Measurements from ENCODE around the gene TTC21A. TPM values are rescaled to one million over a fixed set of nuclear protein-coding genes. Genes with fewer than 3 reads are reported as not detected.

The TTC21A gene
- total RNA-seq, 2 experiments from 2014 or later: 1.7 to 1.8 TPM

DNA sequence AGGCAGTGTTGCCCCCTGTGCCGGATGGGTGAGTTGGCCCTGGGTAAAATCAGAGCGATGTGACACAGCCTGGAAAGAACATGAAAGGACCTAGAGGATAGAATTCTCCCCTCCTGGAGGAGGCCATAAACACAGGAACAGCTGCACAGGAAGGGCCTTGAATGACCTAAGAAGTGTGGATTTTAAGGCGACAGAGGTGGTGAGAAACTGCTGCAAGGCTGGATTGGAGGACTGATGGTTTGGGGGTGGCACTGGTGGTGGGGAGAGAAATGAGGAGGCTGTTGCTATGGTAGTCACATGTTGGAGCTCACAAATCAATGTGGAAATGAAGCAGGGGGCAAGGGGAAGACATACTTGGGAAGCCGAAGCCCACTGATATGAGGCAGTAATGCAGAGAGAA is 71.1 kb downstream of the TTC21A start:
- Mint-ChIP-seq H3K4me1 (ENCODE audit: low read depth) (peaks cover 51% of the 10 kb centered on the region), H3K4me3 (peak overlapping the region; percentile 44), H3K27me3 (no peaks in the 10 kb centered on the region), H3K36me3 (no peaks in the 10 kb centered on the region), H3K9me3 (peaks cover 3% of the 10 kb centered on the region), H3K27ac (peak overlapping the region; percentile 88)
- peak; percentile 53 for DNase-seq
- ChIA-PET CTCF (interaction anchor here (1.4 to 4.5 kb wide), 5 partner anchors 11 to 200 kb away, joined by 4 to 28 read pairs (median 14); no protein-coding TSS in a partner anchor), POLR2A (interaction anchor here (0.8 to 1.6 kb wide), 3 partner anchors 12 to 228 kb away, joined by 3 to 9 read pairs (median 4); partner anchors contain the start of gene RPSA)
- intact Hi-C loops (cut with micrococcal nuclease): loop anchor here (1.0 kb wide), 1 partner anchor 228 kb away; the partner anchor contains the start of gene RPSA

DNA sequence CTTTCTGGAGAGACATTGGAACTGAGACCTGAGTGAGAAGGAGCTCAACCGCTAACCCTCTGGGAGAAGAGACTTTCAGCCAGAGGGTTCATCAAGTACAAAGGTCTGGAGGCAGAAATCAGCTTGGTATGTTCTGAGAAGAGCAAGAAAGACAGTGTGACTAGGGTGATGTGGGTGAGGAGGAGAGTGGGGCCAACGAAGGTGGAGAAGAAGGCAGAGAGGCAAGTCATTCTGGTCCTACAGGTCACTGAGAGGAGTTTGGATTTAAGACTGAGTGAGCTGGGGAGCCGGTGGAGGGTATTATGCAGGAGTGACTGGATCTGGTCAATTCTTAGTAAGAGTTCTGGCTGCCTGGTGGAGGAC is 72.7 kb downstream of the TTC21A start:
- H3K36me3 Mint-ChIP-seq: no peaks in the 10 kb centered on the region
- peaks cover 51% of the 10 kb centered on the region for H3K4me1 Mint-ChIP-seq (ENCODE audit: low read depth)
- H3K4me3 Mint-ChIP-seq: peak overlapping the region; percentile 76
- ChIA-PET POLR2A (interaction anchor here (0.8 to 1.6 kb wide), 2 partner anchors 72 to 108 kb away, joined by 3 to 5 read pairs; no protein-coding TSS in a partner anchor), CTCF (interaction anchor here (1.6 to 3.4 kb wide), 3 partner anchors 9 to 112 kb away, joined by 12 to 24 read pairs (median 14); no protein-coding TSS in a partner anchor)
- peak overlapping the region; percentile 78 for H3K27ac Mint-ChIP-seq
- H3K9me3 Mint-ChIP-seq: no peaks in the 10 kb centered on the region
- H3K27me3 Mint-ChIP-seq: no peaks in the 10 kb centered on the region
- DNase-seq: peak; percentile 70
- intact Hi-C loops (cut with micrococcal nuclease): loop anchor here (2.0 kb wide), 2 partner anchors 73 to 205 kb away; partner anchors contain the start of genes GORASP1 and TTC21A

DNA sequence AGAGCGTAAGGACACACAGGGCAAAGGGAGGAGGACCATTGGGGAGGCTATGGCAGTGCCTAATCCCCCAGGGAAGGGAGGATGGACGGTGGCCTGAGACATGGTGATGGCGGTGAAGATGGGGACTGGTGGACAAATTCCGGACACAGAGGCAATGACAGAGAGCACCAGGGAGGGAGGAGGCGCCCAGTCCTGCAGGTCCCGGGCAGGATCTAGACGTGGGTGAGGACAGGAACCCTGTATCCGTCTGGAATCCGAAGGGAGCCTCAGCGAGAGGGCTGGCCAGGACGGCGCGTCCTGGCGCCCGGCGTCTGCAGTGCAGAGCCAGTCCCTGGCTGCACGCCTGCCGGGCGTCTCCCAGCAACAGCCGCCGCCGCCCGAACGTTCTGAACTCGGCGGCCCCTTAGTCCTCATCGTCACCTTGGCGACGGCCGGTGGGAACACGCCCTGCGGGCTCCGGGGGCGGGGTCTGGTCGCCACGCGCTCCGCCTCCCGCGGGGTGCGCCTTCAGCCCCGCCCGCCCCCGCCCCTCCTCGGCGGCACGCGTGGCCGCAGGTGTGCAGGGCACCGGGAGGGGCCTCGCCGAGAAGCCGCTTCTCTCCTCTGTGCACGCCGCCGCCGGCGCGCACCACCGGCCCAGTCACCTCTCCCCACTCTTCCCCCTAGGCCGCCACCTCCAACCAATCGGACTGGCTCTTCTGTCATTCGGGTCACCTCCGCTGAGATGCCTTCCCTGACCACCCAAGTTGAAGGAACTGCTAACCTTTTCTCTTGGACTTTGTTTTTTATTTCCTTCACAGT is 73.3 kb downstream of the TTC21A start:
- DNase-seq: peak; percentile 92
- intact Hi-C loops (cut with micrococcal nuclease): loop anchor here (2.0 kb wide), 2 partner anchors 74 to 204 kb away; partner anchors contain the start of genes GORASP1 and TTC21A
- ChIA-PET POLR2A (interaction anchor here (0.8 to 1.6 kb wide), 2 partner anchors 72 to 108 kb away, joined by 3 to 5 read pairs; no protein-coding TSS in a partner anchor), CTCF (interaction anchor here (1.6 to 3.4 kb wide), 3 partner anchors 9 to 111 kb away, joined by 12 to 24 read pairs (median 14); no protein-coding TSS in a partner anchor)
- peak overlapping the region; percentile 76 for H3K4me3 Mint-ChIP-seq
- H3K27ac Mint-ChIP-seq: peak overlapping the region; percentile 78
- H3K36me3 Mint-ChIP-seq: no peaks in the 10 kb centered on the region
- peaks cover 49% of the 10 kb centered on the region for H3K4me1 Mint-ChIP-seq (ENCODE audit: low read depth)
- H3K27me3 Mint-ChIP-seq: no peaks in the 10 kb centered on the region
- no peaks in the 10 kb centered on the region for H3K9me3 Mint-ChIP-seq

DNA sequence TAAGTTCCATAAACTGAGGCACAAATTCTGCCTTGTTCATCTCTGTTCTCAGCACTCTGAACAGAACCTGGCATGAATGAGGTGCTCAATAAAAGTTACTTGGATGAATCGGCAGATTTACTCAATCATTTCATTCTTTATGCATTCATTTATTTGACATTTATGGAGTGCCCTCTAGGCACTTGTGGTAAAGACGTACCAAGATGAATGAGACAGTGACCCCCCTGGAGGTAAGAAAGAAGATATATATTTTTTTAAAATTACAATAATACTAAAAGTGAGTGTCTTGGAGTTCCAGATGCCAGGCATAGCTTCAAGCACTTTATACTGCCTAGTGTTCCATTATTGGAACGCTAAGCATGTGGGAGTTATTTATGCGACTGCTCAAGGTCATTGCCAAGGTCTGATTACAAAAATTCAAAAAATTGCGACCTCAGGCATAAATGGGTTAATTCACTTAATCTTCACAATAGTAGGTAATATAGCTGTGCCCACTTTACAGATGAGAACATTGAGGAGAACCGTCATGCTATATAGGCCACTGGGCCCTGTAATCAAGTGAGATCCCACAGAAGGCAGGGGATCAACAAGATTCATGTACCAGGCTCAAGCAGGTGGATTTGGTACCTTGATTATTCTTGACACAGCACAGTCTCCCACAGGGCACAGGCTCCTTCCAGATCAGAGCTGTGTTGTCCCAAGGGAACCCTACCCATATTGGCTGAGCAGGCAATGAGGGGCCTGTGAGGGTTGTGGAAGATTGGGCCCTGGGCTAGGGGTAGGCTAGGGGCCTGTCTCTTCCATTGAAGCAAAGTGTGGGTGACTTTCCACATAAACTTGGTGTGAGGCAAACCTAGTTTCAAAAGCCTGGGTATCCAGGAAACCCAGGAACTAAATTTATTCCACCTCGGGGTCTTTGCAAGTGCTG is 74.2 kb downstream of the TTC21A start:
- H3K36me3 Mint-ChIP-seq: no peaks in the 10 kb centered on the region
- H3K27ac Mint-ChIP-seq: peak overlapping the region; percentile 57
- peaks cover 40% of the 10 kb centered on the region for H3K4me1 Mint-ChIP-seq (ENCODE audit: low read depth)
- ChIA-PET POLR2A (interaction anchor here (1.5 kb wide), 1 partner anchor 30 kb away, joined by 3 read pairs; no protein-coding TSS in a partner anchor), CTCF (interaction anchor here (1.0 to 1.4 kb wide), 2 partner anchors 9 to 110 kb away, joined by 3 to 8 read pairs; no protein-coding TSS in a partner anchor)
- no peak for DNase-seq
- no peaks in the 10 kb centered on the region for H3K9me3 Mint-ChIP-seq
- no peaks in the 10 kb centered on the region for H3K27me3 Mint-ChIP-seq
- intact Hi-C loops (cut with micrococcal nuclease): loop anchor here (2.0 kb wide), 2 partner anchors 75 to 203 kb away; partner anchors contain the start of genes GORASP1 and TTC21A
- peak overlapping the region; percentile 72 for H3K4me3 Mint-ChIP-seq

DNA sequence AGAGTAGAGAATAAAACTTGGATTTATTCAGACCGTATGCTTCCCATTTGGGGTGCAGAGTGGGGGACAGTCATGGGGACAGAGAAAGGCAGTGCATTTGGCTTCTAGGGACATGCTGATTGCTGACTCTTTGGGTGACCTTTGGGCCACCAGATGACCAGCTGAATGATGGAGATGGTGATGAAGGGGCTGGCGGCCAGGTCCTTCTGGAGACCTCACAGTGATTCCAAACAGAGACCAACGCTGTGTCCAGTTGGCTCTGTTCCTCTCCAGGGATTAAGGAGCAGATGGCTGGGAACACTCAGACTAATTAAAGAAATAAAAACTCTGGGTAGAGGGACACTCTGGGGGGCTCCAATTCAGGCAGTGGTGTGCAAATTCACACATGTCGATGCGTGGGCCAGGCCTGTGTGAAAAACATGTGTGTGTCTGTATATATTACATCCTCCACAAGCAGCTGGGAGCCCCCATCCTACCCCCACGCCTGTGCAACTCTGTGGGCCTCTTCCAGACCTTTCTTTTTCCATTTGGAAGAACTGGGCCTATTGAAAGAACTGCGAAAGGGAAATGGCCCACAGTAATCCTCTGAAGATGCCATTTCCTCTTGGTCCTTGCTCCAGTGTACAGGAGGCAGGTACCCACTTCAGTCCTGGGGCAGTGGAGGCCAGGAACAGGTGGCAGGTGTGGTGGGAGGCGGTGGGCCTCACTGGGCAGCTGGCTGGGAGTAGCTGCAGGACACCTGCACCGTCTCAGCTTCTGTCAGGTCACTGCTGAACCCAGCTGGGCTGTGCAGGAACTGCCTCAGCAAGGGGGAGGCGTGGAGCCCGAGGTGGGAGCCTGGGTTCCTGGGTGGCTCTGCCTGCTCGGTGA is 76.0 kb downstream of the TTC21A start:
- Mint-ChIP-seq H3K27ac (peak overlapping the region; percentile 44), H3K4me1 (ENCODE audit: low read depth) (peaks cover 27% of the 10 kb centered on the region), H3K36me3 (no peaks in the 10 kb centered on the region), H3K4me3 (no peak overlapping the region), H3K27me3 (no peaks in the 10 kb centered on the region), H3K9me3 (no peaks in the 10 kb centered on the region)
- intact Hi-C loops (cut with micrococcal nuclease): no loop called here
- DNase-seq: no peak
- CTCF ChIA-PET: interaction anchor here (0.9 to 15.1 kb wide), 2 partner anchors 97 to 106 kb away, joined by 3 to 587 read pairs; partner anchors contain the start of gene CX3CR1
- POLR2A ChIA-PET: interaction anchor here (1.5 kb wide), 1 partner anchor 33 kb away, joined by 3 read pairs; no protein-coding TSS in a partner anchor

- POLR2A ChIA-PET: interaction anchor here (1.5 kb wide), 1 partner anchor 34 kb away, joined by 3 read pairs; no protein-coding TSS in a partner anchor
- Mint-ChIP-seq H3K4me1 (ENCODE audit: low read depth) (peaks cover 19% of the 10 kb centered on the region), H3K36me3 (no peaks in the 10 kb centered on the region), H3K27me3 (no peaks in the 10 kb centered on the region), H3K4me3 (no peak overlapping the region), H3K27ac (no peak overlapping the region), H3K9me3 (no peaks in the 10 kb centered on the region)
- DNase-seq: no peak
- intact Hi-C loops (cut with micrococcal nuclease): no loop called here
- CTCF ChIA-PET: interaction anchor here (0.7 to 15.1 kb wide), 3 partner anchors 12 to 105 kb away, joined by 3 to 587 read pairs (median 3); partner anchors contain the start of gene CX3CR1
Measured at GRCh38 chr3:39184081-39184967, 76.8 kb downstream of the TTC21A start.

- no peak for DNase-seq
- Mint-ChIP-seq H3K9me3 (no peaks in the 10 kb centered on the region), H3K27ac (no peak overlapping the region), H3K4me1 (ENCODE audit: low read depth) (peaks cover 17% of the 10 kb centered on the region), H3K36me3 (no peaks in the 10 kb centered on the region), H3K4me3 (no peak overlapping the region), H3K27me3 (no peaks in the 10 kb centered on the region)
- POLR2A ChIA-PET: no interaction called here
- CTCF ChIA-PET: interaction anchor here (0.7 to 15.1 kb wide), 2 partner anchors 12 to 105 kb away, joined by 3 to 587 read pairs; no protein-coding TSS in a partner anchor
- intact Hi-C loops (cut with micrococcal nuclease): no loop called here
Measured at GRCh38 chr3:39184968-39185285, 77.4 kb downstream of the TTC21A start.

GRCh38 chr3:39185326-39185958 is 78.0 kb downstream of the TTC21A start:
- DNase-seq: no peak
- CTCF ChIA-PET: interaction anchor here (1.5 to 15.1 kb wide), 2 partner anchors 58 to 104 kb away, joined by 7 to 587 read pairs; no protein-coding TSS in a partner anchor
- Mint-ChIP-seq H3K9me3 (no peaks in the 10 kb centered on the region), H3K27me3 (no peaks in the 10 kb centered on the region), H3K4me1 (ENCODE audit: low read depth) (peaks cover 12% of the 10 kb centered on the region), H3K27ac (no peak overlapping the region), H3K36me3 (no peaks in the 10 kb centered on the region), H3K4me3 (no peak overlapping the region)
- POLR2A ChIA-PET: no interaction called here
- intact Hi-C loops (cut with micrococcal nuclease): no loop called here

GRCh38 chr3:39185959-39186691 is 78.6 kb downstream of the TTC21A start:
- no peak overlapping the region for H3K4me3 Mint-ChIP-seq
- no peak for DNase-seq
- POLR2A ChIA-PET: no interaction called here
- H3K27me3 Mint-ChIP-seq: no peaks in the 10 kb centered on the region
- H3K36me3 Mint-ChIP-seq: no peaks in the 10 kb centered on the region
- intact Hi-C loops (cut with micrococcal nuclease): no loop called here
- H3K9me3 Mint-ChIP-seq: no peaks in the 10 kb centered on the region
- H3K27ac Mint-ChIP-seq: no peak overlapping the region
- CTCF ChIA-PET: interaction anchor here (1.2 to 15.1 kb wide), 3 partner anchors 22 to 104 kb away, joined by 3 to 587 read pairs (median 7); no protein-coding TSS in a partner anchor
- peaks cover 8% of the 10 kb centered on the region for H3K4me1 Mint-ChIP-seq (ENCODE audit: low read depth)

All from activated CD4-positive, alpha-beta memory T cell treated with anti-CD3 and anti-CD28 coated beads for 36 hours (primary cell).